Measurements from ENCODE around the gene ARL5A. TPM values are rescaled to one million over a fixed set of nuclear protein-coding genes. Genes with fewer than 3 reads are reported as not detected.

The ARL5A gene
- total RNA-seq, 1 donor from 2014 or later = 129 TPM

DNA sequence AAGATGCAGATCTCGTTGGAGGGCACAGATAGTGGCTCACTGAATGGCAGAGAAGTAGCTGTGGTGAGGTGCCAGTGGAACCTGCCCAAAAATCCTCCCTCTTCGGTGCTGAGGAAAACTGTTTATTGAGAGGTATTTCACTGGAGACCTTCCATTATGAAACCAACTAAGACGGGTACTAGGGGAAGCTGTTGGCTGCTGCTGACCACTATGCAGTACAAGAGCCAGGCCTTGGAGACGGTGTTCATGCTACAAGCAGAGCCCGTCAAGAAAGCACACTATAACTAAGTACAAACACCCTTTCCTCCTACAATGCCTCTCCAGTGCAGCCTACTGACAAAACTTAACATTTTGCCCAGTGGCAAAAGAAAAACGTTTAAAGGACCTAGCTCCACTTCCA is 4.6 kb downstream of the ARL5A start:
- Mint-ChIP-seq H3K27me3 (ENCODE audit: insufficient read depth, low read depth) (peaks cover 2% of the 10 kb centered on the region), H3K4me3 (no peak overlapping the region), H3K9me3 (peaks cover 9% of the 10 kb centered on the region), H3K4me1 (peaks cover 27% of the 10 kb centered on the region), H3K36me3 (peaks cover 18% of the 10 kb centered on the region), H3K27ac (no peak overlapping the region)
- Histone ChIP-seq H3K4me2 (peak overlapping the region; percentile 33), H2AFZ (replicated peaks) (no peak overlapping the region), H3F3A (ENCODE audit: low read depth) (no peaks in the 10 kb centered on the region), H3K9me3 (ENCODE audit: low read depth) (no peaks in the 10 kb centered on the region), H3K27me3 (no peaks in the 10 kb centered on the region), H3K4me1 (peaks cover 35% of the 10 kb centered on the region), H3K79me2 (ENCODE audit: low read depth) (peaks cover 95% of the 10 kb centered on the region), H3K27ac (no peak overlapping the region), H3K36me3 (no peaks in the 10 kb centered on the region), H3K9ac (no peak overlapping the region), H3K4me3 (no peak overlapping the region), H4K20me1 (ENCODE audit: low read depth) (peaks cover 85% of the 10 kb centered on the region)
- TF ChIP-seq EZH2phosphoT487 (IDR thresholded peaks at IDR 0.05) = no peak
- TF ChIP-seq EZH2 (IDR thresholded peaks at IDR 0.05) = no peak
- no peak for TF ChIP-seq CTCF (IDR thresholded peaks at IDR 0.05)
- DNase-seq (ENCODE audit: low spot score) = peak; percentile 7

- Histone ChIP-seq H3K4me1 (peaks cover 13% of the 10 kb centered on the region), H3K27ac (no peak overlapping the region), H3K9ac (no peak overlapping the region), H4K20me1 (ENCODE audit: low read depth) (peaks cover 81% of the 10 kb centered on the region), H3F3A (ENCODE audit: low read depth) (no peaks in the 10 kb centered on the region), H3K9me3 (ENCODE audit: low read depth) (no peaks in the 10 kb centered on the region), H2AFZ (replicated peaks) (no peak overlapping the region), H3K4me3 (no peak overlapping the region), H3K36me3 (no peaks in the 10 kb centered on the region), H3K79me2 (ENCODE audit: low read depth) (peaks cover 93% of the 10 kb centered on the region), H3K4me2 (no peak overlapping the region), H3K27me3 (no peaks in the 10 kb centered on the region)
- Mint-ChIP-seq H3K36me3 (peaks cover 34% of the 10 kb centered on the region), H3K27ac (no peak overlapping the region), H3K4me1 (peaks cover 5% of the 10 kb centered on the region), H3K4me3 (no peak overlapping the region), H3K9me3 (peaks cover 9% of the 10 kb centered on the region), H3K27me3 (ENCODE audit: insufficient read depth, low read depth) (no peaks in the 10 kb centered on the region)
- no peak for TF ChIP-seq EZH2phosphoT487 (IDR thresholded peaks at IDR 0.05)
- TF ChIP-seq CTCF (IDR thresholded peaks at IDR 0.05) = no peak
- TF ChIP-seq EZH2 (IDR thresholded peaks at IDR 0.05) = no peak
- no peak for DNase-seq (ENCODE audit: low spot score)
Measured at GRCh38 chr2:151819920-151820319, 8.3 kb downstream of the ARL5A start.

- Histone ChIP-seq H3K27me3 (no peaks in the 10 kb centered on the region), H3K4me3 (no peak overlapping the region), H3K9ac (no peak overlapping the region), H2AFZ (replicated peaks) (no peak overlapping the region), H3F3A (ENCODE audit: low read depth) (no peaks in the 10 kb centered on the region), H3K36me3 (peaks cover 11% of the 10 kb centered on the region), H3K4me1 (no peaks in the 10 kb centered on the region), H4K20me1 (ENCODE audit: low read depth) (peaks cover 68% of the 10 kb centered on the region), H3K79me2 (ENCODE audit: low read depth) (peaks cover 73% of the 10 kb centered on the region), H3K9me3 (ENCODE audit: low read depth) (no peaks in the 10 kb centered on the region), H3K27ac (no peak overlapping the region), H3K4me2 (no peak overlapping the region)
- H3K4me3 Mint-ChIP-seq = no peak overlapping the region
- H3K27ac Mint-ChIP-seq = no peak overlapping the region
- no peaks in the 10 kb centered on the region for H3K27me3 Mint-ChIP-seq (ENCODE audit: insufficient read depth, low read depth)
- TF ChIP-seq EZH2 (IDR thresholded peaks at IDR 0.05) = no peak
- TF ChIP-seq CTCF (IDR thresholded peaks at IDR 0.05) = no peak
- no peak for TF ChIP-seq EZH2phosphoT487 (IDR thresholded peaks at IDR 0.05)
- H3K36me3 Mint-ChIP-seq = peaks cover 39% of the 10 kb centered on the region
- no peak for DNase-seq (ENCODE audit: low spot score)
- peaks cover 9% of the 10 kb centered on the region for H3K9me3 Mint-ChIP-seq
- H3K4me1 Mint-ChIP-seq = no peaks in the 10 kb centered on the region
Measured at GRCh38 chr2:151817929-151818328, 10.3 kb downstream of the ARL5A start.

All from neural progenitor cell (in vitro differentiated cells).